OCI-M2 (cell line): ENCODE data around the gene PRRT1B.

Experiments
- DNase-seq: peaks from one replicate; lab custom pipeline; 2025; ENCODE audit not compliant: unreplicated experiment; lab: John Stamatoyannopoulos, UW

PRRT1B gene

GRCh38 chr9:131522257-131523085 lies 22.9 kb upstream of the PRRT1B start:
- DNase-seq, result no peak

- no peak for DNase-seq
These were observed 22.3 kb upstream of the PRRT1B start for GRCh38 chr9:131523086-131523388.

GRCh38 chr9:131523451-131524435 lies 21.6 kb upstream of the PRRT1B start:
- no peak for DNase-seq

GRCh38 chr9:131524665-131525315 lies 20.5 kb upstream of the PRRT1B start:
- DNase-seq, result no peak

GRCh38 chr9:131525643-131526565 lies 19.4 kb upstream of the PRRT1B start:
- DNase-seq, result no peak

- no peak for DNase-seq
These were observed 17.1 kb upstream of the PRRT1B start for GRCh38 chr9:131528186-131528585.

- no peak for DNase-seq
These were observed 16.3 kb upstream of the PRRT1B start for GRCh38 chr9:131528886-131529505.

- DNase-seq, result no peak
These were observed 15.5 kb upstream of the PRRT1B start for GRCh38 chr9:131529597-131530545.

GRCh38 chr9:131530546-131530919 lies 14.8 kb upstream of the PRRT1B start:
- no peak for DNase-seq

GRCh38 chr9:131530920-131531832 lies 14.1 kb upstream of the PRRT1B start, which contains the start of gene UCK1:
Gene UCK1 (minus strand): TSS chr9:131531263. CDS start chr9:131531174, 89 bp downstream.
- DNase-seq, result peak; percentile 23

GRCh38 chr9:131534721-131535237 lies 10.5 kb upstream of the PRRT1B start:
- DNase-seq, result no peak

- no peak for DNase-seq
These were observed 7.4 kb upstream of the PRRT1B start for GRCh38 chr9:131537946-131538345.

GRCh38 chr9:131539223-131539923 lies 6.0 kb upstream of the PRRT1B start:
- no peak for DNase-seq

- DNase-seq, result no peak
These were observed 2.2 kb upstream of the PRRT1B start for GRCh38 chr9:131543141-131543540.

- no peak for DNase-seq
These were observed 538 bp downstream of the PRRT1B start for GRCh38 chr9:131545786-131546335.

GRCh38 chr9:131546336-131547084 lies 1.2 kb downstream of the PRRT1B start:
- no peak for DNase-seq
